Body of pancreas (tissue), 4 donors: ENCODE data around the gene GLYATL3.

Experiments
- POLR2A ChIP-seq, 3 donors: fragments of 450-650 bp; IDR thresholded peaks; one replicate each; pipeline ENCODE4 v1.6.1; 2016; ENCODE audit warnings: antibody characterized with exemption in 3 of 3, mild to moderate bottlenecking in 2 of 3
- TF ChIP-seq, protein P1 (sequence below), 7 experiments: fragments of 450-650 bp in 4 of 7; fragments of 200-600 bp in 3 of 7; sonication (generic) in 3 of 7; IDR thresholded peaks; one replicate each; pipeline ENCODE4 v1.5.1; 2016 to 2019; ENCODE audit warnings: antibody characterized with exemption in 7 of 7

DNA sequence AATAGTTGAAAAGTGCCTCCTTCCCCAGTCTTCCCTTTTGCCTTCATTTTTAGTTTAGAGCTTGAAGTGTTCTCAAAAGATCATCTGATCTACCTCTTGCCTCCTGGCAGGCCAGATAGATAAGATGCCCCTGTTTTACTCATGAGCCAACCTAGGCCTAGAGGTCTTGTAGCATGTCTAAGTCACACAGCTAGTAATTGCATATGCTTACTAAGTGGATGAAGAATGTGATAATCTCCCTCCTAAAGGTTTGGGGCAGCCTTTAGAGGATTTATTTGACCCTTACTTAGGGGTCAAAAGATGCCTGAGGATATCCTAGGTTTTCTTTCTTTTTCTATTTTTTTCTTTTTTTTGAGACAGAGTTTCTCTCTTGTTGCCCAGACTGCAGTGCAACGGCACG, 52.9 kb downstream of the GLYATL3 start:
- TF ChIP-seq, protein P1, sequence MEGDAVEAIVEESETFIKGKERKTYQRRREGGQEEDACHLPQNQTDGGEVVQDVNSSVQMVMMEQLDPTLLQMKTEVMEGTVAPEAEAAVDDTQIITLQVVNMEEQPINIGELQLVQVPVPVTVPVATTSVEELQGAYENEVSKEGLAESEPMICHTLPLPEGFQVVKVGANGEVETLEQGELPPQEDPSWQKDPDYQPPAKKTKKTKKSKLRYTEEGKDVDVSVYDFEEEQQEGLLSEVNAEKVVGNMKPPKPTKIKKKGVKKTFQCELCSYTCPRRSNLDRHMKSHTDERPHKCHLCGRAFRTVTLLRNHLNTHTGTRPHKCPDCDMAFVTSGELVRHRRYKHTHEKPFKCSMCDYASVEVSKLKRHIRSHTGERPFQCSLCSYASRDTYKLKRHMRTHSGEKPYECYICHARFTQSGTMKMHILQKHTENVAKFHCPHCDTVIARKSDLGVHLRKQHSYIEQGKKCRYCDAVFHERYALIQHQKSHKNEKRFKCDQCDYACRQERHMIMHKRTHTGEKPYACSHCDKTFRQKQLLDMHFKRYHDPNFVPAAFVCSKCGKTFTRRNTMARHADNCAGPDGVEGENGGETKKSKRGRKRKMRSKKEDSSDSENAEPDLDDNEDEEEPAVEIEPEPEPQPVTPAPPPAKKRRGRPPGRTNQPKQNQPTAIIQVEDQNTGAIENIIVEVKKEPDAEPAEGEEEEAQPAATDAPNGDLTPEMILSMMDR (IDR thresholded peaks at IDR 0.05): no peak
- TF ChIP-seq POLR2A (IDR thresholded peaks at IDR 0.05): no peak
